ENCODE results near the gene DAGLB. TPM values are rescaled to one million over a fixed set of nuclear protein-coding genes. Genes with fewer than 3 reads are reported as not detected.

Gene DAGLB
- total and polyA plus RNA-seq, 2 of the 4 experiments (the other 2 are of a cell fraction), result 23.4 to 33.5 TPM

DNA sequence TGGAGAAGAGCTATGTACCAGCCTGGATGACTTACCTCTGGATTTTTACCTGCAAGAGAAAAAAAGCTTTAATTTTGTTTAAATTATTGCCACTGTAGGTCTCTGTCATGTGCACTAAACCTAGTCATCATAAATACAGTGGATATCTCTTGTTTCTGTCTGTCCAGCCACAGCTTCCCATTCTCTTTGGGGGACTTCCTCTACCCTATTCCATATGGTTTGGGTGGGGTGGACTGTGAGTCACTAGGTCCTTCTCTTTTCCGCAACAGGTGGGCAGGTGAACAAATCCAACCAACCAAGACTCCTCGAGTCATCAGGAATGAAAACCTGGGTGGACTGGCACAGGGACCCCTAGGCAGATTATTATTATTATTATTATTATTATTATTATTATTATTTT, 88.0 kb downstream of the DAGLB start:
- no peak overlapping the region for H2AK9ac ChIP-seq (replicated peaks; ENCODE audit: low read depth, low read length, poor library complexity)
- dilution Hi-C loops (cut with HindIII; ENCODE audit: low sequenced_read_pairs, unreplicated experiment), result no loop called here
- H3K27ac ChIP-seq (ENCODE audit: insufficient read depth, low read length), result no peak overlapping the region
- no peak overlapping the region for H3K18ac ChIP-seq (ENCODE audit: low read depth, low read length)
- no peak overlapping the region for H3K14ac ChIP-seq (replicated peaks; ENCODE audit: low read depth, low read length)
- DNase-seq (no peak), ATAC-seq (ENCODE audit: low read depth) (no peak)
- no peaks in the 10 kb centered on the region for H4K20me1 ChIP-seq (ENCODE audit: insufficient read depth, low read length)
- H3K9ac ChIP-seq (ENCODE audit: low read depth, low read length), result no peak overlapping the region
- no peak overlapping the region for H4K91ac ChIP-seq (ENCODE audit: insufficient read depth, low read depth, low read length)
- H3K56ac ChIP-seq (ENCODE audit: extremely low read depth, insufficient read depth, low read length), result no peak overlapping the region
- H3K4me3 ChIP-seq (ENCODE audit: insufficient read depth, low read depth, low read length), result no peak overlapping the region
- no peak overlapping the region for H3K4ac ChIP-seq (ENCODE audit: low read depth, low read length)
- H3K4me2 ChIP-seq (ENCODE audit: low read depth, low read length), result no peak overlapping the region
- H2AK5ac ChIP-seq (ENCODE audit: low read depth, low read length), result no peak overlapping the region
- no peak overlapping the region for H2BK20ac ChIP-seq (ENCODE audit: low read depth, low read length)
- no peak overlapping the region for H4K8ac ChIP-seq (ENCODE audit: low read depth in 2 of 2, low read length in 2 of 2)
- TF ChIP-seq RAD21 (IDR thresholded peaks at IDR 0.05; ENCODE audit: low read length), result no peak
- TF ChIP-seq POLR2A (IDR thresholded peaks at IDR 0.05; ENCODE audit: low read depth, low read length), result no peak
- no peak for TF ChIP-seq MAZ (IDR thresholded peaks at IDR 0.05; ENCODE audit: borderline replicate concordance, low read depth, low read length)
- TF ChIP-seq MXI1 (IDR thresholded peaks at IDR 0.05; ENCODE audit: borderline replicate concordance, low read depth, low read length), result no peak
- no peak for TF ChIP-seq CHD1 (IDR thresholded peaks at IDR 0.05; ENCODE audit: low read depth, low read length)
- TF ChIP-seq FOS (IDR thresholded peaks at IDR 0.05; ENCODE audit: low read depth, low read length), result no peak
- TF ChIP-seq, protein P1, sequence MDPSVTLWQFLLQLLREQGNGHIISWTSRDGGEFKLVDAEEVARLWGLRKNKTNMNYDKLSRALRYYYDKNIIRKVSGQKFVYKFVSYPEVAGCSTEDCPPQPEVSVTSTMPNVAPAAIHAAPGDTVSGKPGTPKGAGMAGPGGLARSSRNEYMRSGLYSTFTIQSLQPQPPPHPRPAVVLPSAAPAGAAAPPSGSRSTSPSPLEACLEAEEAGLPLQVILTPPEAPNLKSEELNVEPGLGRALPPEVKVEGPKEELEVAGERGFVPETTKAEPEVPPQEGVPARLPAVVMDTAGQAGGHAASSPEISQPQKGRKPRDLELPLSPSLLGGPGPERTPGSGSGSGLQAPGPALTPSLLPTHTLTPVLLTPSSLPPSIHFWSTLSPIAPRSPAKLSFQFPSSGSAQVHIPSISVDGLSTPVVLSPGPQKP (IDR thresholded peaks at IDR 0.05; ENCODE audit: borderline replicate concordance, low read depth, low read length), result no peak
- TF ChIP-seq, protein P2, sequence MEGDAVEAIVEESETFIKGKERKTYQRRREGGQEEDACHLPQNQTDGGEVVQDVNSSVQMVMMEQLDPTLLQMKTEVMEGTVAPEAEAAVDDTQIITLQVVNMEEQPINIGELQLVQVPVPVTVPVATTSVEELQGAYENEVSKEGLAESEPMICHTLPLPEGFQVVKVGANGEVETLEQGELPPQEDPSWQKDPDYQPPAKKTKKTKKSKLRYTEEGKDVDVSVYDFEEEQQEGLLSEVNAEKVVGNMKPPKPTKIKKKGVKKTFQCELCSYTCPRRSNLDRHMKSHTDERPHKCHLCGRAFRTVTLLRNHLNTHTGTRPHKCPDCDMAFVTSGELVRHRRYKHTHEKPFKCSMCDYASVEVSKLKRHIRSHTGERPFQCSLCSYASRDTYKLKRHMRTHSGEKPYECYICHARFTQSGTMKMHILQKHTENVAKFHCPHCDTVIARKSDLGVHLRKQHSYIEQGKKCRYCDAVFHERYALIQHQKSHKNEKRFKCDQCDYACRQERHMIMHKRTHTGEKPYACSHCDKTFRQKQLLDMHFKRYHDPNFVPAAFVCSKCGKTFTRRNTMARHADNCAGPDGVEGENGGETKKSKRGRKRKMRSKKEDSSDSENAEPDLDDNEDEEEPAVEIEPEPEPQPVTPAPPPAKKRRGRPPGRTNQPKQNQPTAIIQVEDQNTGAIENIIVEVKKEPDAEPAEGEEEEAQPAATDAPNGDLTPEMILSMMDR (conservative IDR thresholded peaks at IDR 0.05; ENCODE audit: low read depth, low read length), result no peak
- TF ChIP-seq MAFK (IDR thresholded peaks at IDR 0.05; ENCODE audit: low read depth, low read length), result no peak
- no peak for TF ChIP-seq USF2 (IDR thresholded peaks at IDR 0.05; ENCODE audit: low read depth, low read length)
- TF ChIP-seq RCOR1 (IDR thresholded peaks at IDR 0.05; ENCODE audit: insufficient replicate concordance, low read length), result no peak
- no peak for TF ChIP-seq RFX5 (IDR thresholded peaks at IDR 0.05; ENCODE audit: low read depth, low read length)
- TF ChIP-seq BHLHE40 (IDR thresholded peaks at IDR 0.05; ENCODE audit: low read depth, low read length), result no peak
- no peak for TF ChIP-seq NFE2L2 (IDR thresholded peaks at IDR 0.05; ENCODE audit: low read depth, low read length)
- H4K5ac ChIP-seq (ENCODE audit: low read depth, low read length), result no peak overlapping the region
- no TSS peak for BruUV-seq (replicated peaks)
- POLR2A ChIA-PET (ENCODE audit: unreplicated experiment), result no interaction called here
- no peaks in the 10 kb centered on the region for H3K9me3 ChIP-seq (ENCODE audit: control insufficient read depth, insufficient read depth, low read length)
- CTCF ChIA-PET, result no interaction called here
- in situ Hi-C loops (cut with MboI; ENCODE audit: low sequenced_read_pairs), result no loop called here
- H3K23ac ChIP-seq (ENCODE audit: low read depth, low read length), result no peak overlapping the region
- H3K79me1 ChIP-seq (ENCODE audit: low read depth in 1 of 2, low read length in 2 of 2), result no peaks in the 10 kb centered on the region
- H2BK15ac ChIP-seq (ENCODE audit: low read depth, low read length), result no peak overlapping the region
- H3K27me3 ChIP-seq (ENCODE audit: control insufficient read depth, insufficient read depth, low read length), result no peaks in the 10 kb centered on the region
- no peaks in the 10 kb centered on the region for H3K9me1 ChIP-seq (ENCODE audit: insufficient read depth, low read length)
- intact Hi-C loops (cut with micrococcal nuclease), result no loop called here
- no peak overlapping the region for H2BK5ac ChIP-seq (ENCODE audit: low read depth, low read length, poor library complexity, severe bottlenecking)
- H3K36me3 ChIP-seq (ENCODE audit: control insufficient read depth, insufficient read depth, low read length), result no peaks in the 10 kb centered on the region
- H2AFZ ChIP-seq (replicated peaks; ENCODE audit: low read length, poor library complexity), result no peak overlapping the region
- H2BK120ac ChIP-seq (ENCODE audit: low read depth, low read length), result no peak overlapping the region
- H3K4me1 ChIP-seq (ENCODE audit: control insufficient read depth, insufficient read depth, low read length), result no peaks in the 10 kb centered on the region
- WGBS, 2 experiments (ENCODE audit: extremely low coverage in 2 of 2, insufficient read length in 1 of 2), result no CpG with 5 or more reads among the region's 2 CpGs

All from IMR-90 (cell line).